SU-DHL-6 (cell line): ENCODE data around the gene P2RX6.

Experiments used
- H2AFZ ChIP-seq: fragments of 200-600 bp; sonication (generic); 2 replicates; pipeline ENCODE4 v1.6.1; 2014; ENCODE audit warnings: low read depth, mild to moderate bottlenecking, moderate library complexity, mixed read lengths, antibody characterized with exemption, low read length; ENCODE audit not compliant: severe bottlenecking
- H3F3A ChIP-seq: fragments of 200-600 bp; shearing (Covaris generic); 2 replicates; pipeline ENCODE4 v1.6.0; 2016; ENCODE audit warnings: antibody characterized with exemption, mild to moderate bottlenecking; ENCODE audit not compliant: insufficient read depth
- H3K27ac ChIP-seq: fragments of 200-600 bp; sonication (generic); 2 replicates; pipeline ENCODE4 v1.5.1; 2016; ENCODE audit warnings: low read depth, mild to moderate bottlenecking, low read length, moderate library complexity, mixed read lengths
- H3K27me3 ChIP-seq: fragments of 200-600 bp; sonication (generic), shearing (Covaris generic); 2 replicates; pipeline ENCODE4 v1.6.0; 2014; ENCODE audit warnings: mild to moderate bottlenecking, low read length
- H3K36me3 ChIP-seq: fragments of 200-600 bp; sonication (generic); 2 replicates; pipeline ENCODE4 v1.6.1; 2014; ENCODE audit warnings: mild to moderate bottlenecking, low read length, mixed read lengths
- H3K4me2 ChIP-seq: fragments of 300-600, 200-600 bp; shearing (Covaris generic), sonication (generic); 2 replicates; pipeline ENCODE4 v1.6.0; 2014; ENCODE audit warnings: low read length, low read depth, mild to moderate bottlenecking; ENCODE audit not compliant: poor library complexity, severe bottlenecking
- H3K4me3 ChIP-seq: fragments of 200-600 bp; sonication (generic); 2 replicates; pipeline ENCODE4 v1.5.1; 2014; ENCODE audit warnings: antibody characterized with exemption, low read length, mild to moderate bottlenecking, mixed read lengths; ENCODE audit not compliant: insufficient read depth, poor library complexity, severe bottlenecking
- H3K79me2 ChIP-seq: fragments of 200-600 bp; sonication (generic); 2 replicates; pipeline ENCODE4 v1.6.1; 2014; ENCODE audit warnings: mild to moderate bottlenecking, low read length, moderate library complexity; ENCODE audit not compliant: insufficient read depth
- H3K9ac ChIP-seq: fragments of 200-600 bp; sonication (generic); 2 replicates; pipeline ENCODE4 v1.7.0; 2014; ENCODE audit warnings: mild to moderate bottlenecking, low read length
- H3K9me2 ChIP-seq: fragments of 200-600 bp; sonication (generic); replicated peaks from 2 replicates; pipeline ENCODE4 v1.6.1; 2014; ENCODE audit warnings: low read length; ENCODE audit not compliant: insufficient read depth
- H3K9me3 ChIP-seq: fragments of 200-600 bp; sonication (generic); 2 replicates; pipeline ENCODE4 v1.6.1; 2014; ENCODE audit warnings: low read length, mixed read lengths; ENCODE audit not compliant: insufficient read depth
- H4K20me1 ChIP-seq: fragments of 200-600 bp; sonication (generic); 2 replicates; pipeline ENCODE4 v1.6.1; 2014; ENCODE audit warnings: low read depth, mild to moderate bottlenecking, antibody characterized with exemption, low read length, moderate library complexity, mixed read lengths
- EZH2phosphoT487 ChIP-seq: fragments of 200-600 bp; sonication (generic), shearing (Covaris generic); conservative IDR thresholded peaks from 2 replicates; pipeline ENCODE4 v1.6.1; 2018; ENCODE audit warnings: mild to moderate bottlenecking, antibody characterized with exemption, low read length, moderate library complexity, mixed read lengths
- TF ChIP-seq, protein P1 (sequence below): fragments of 200-600 bp; sonication (generic); IDR thresholded peaks from one replicate; pipeline ENCODE4 v1.5.1; 2017; ENCODE audit warnings: antibody characterized with exemption, mild to moderate bottlenecking, low read length, moderate library complexity; ENCODE audit not compliant: insufficient read depth, poor library complexity, severe bottlenecking

Gene P2RX6

GRCh38 chr22:21022507-21022906 lies 7.5 kb downstream of the P2RX6 start:
- H3K27me3 ChIP-seq: no peaks in the 10 kb centered on the region
- H3K36me3 ChIP-seq: no peaks in the 10 kb centered on the region
- H4K20me1 ChIP-seq: no peaks in the 10 kb centered on the region
- no peaks in the 10 kb centered on the region for H3K79me2 ChIP-seq
- H3K4me2 ChIP-seq: no peak overlapping the region
- H3F3A ChIP-seq: no peaks in the 10 kb centered on the region
- H3K27ac ChIP-seq: no peak overlapping the region
- TF ChIP-seq EZH2phosphoT487: no peak
- TF ChIP-seq, protein P1, sequence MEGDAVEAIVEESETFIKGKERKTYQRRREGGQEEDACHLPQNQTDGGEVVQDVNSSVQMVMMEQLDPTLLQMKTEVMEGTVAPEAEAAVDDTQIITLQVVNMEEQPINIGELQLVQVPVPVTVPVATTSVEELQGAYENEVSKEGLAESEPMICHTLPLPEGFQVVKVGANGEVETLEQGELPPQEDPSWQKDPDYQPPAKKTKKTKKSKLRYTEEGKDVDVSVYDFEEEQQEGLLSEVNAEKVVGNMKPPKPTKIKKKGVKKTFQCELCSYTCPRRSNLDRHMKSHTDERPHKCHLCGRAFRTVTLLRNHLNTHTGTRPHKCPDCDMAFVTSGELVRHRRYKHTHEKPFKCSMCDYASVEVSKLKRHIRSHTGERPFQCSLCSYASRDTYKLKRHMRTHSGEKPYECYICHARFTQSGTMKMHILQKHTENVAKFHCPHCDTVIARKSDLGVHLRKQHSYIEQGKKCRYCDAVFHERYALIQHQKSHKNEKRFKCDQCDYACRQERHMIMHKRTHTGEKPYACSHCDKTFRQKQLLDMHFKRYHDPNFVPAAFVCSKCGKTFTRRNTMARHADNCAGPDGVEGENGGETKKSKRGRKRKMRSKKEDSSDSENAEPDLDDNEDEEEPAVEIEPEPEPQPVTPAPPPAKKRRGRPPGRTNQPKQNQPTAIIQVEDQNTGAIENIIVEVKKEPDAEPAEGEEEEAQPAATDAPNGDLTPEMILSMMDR: no peak
- H3K9me2 ChIP-seq: no peaks in the 10 kb centered on the region
- no peak overlapping the region for H2AFZ ChIP-seq
- H3K9ac ChIP-seq: no peak overlapping the region
- no peak overlapping the region for H3K4me3 ChIP-seq
- no peaks in the 10 kb centered on the region for H3K9me3 ChIP-seq

GRCh38 chr22:21022955-21023614 lies 8.1 kb downstream of the P2RX6 start:
- Histone ChIP-seq H3K79me2 (no peaks in the 10 kb centered on the region), H3K4me2 (no peak overlapping the region), H3F3A (no peaks in the 10 kb centered on the region), H3K27me3 (no peaks in the 10 kb centered on the region), H3K9me2 (no peaks in the 10 kb centered on the region), H3K27ac (no peak overlapping the region), H3K36me3 (no peaks in the 10 kb centered on the region), H3K9ac (no peak overlapping the region), H4K20me1 (no peaks in the 10 kb centered on the region), H3K4me3 (no peak overlapping the region), H3K9me3 (no peaks in the 10 kb centered on the region), H2AFZ (no peak overlapping the region)
- TF ChIP-seq, protein P1: no peak
- no peak for TF ChIP-seq EZH2phosphoT487

GRCh38 chr22:21025266-21025665 lies 10.3 kb downstream of the P2RX6 start:
- Histone ChIP-seq H2AFZ (no peak overlapping the region), H4K20me1 (no peaks in the 10 kb centered on the region)

More at GRCh38 chr22:21025266-21025665, 10.3 kb downstream of the P2RX6 start:
- Histone ChIP-seq H3K4me2 (no peak overlapping the region), H3K9me2 (no peaks in the 10 kb centered on the region), H3K27ac (no peak overlapping the region), H3K9ac (no peak overlapping the region), H3K27me3 (no peaks in the 10 kb centered on the region), H3K4me3 (no peak overlapping the region), H3K9me3 (no peaks in the 10 kb centered on the region), H3F3A (no peaks in the 10 kb centered on the region), H3K36me3 (no peaks in the 10 kb centered on the region), H3K79me2 (no peaks in the 10 kb centered on the region)
- TF ChIP-seq, protein P1: no peak
- TF ChIP-seq EZH2phosphoT487: no peak
